NCI-H460 (cell line): Measurements from ENCODE around the gene NEK8. TPM values are rescaled to one million over a fixed set of nuclear protein-coding genes. Genes with fewer than 3 reads are reported as not detected.
"Not testable (repeated sequence)": the region's sequence is repeated elsewhere in the genome, so short reads cannot be mapped to it uniquely, and the experiment has no call there.

ENCODE experiments used
- DNase-seq: peaks from one replicate; pipeline ENCODE4 v3.0.0-alpha.2; 2016; ENCODE audit warnings: low read depth; ENCODE audit errors: extremely low read depth
- small RNA-seq, 2 experiments: library from RNA; depleted of rRNA; stranded (forward); fragments of <200 nt; gene quantifications; one replicate each; pipeline ENCODE3, GENCODE V24; 2014
- total RNA-seq: library from RNA; depleted of rRNA; stranded (reverse); fragments of >200 nt; shearing (Covaris generic); gene quantifications from 2 replicates; pipeline ENCODE4 v1.2.3, GENCODE V29; 2014; rRNA removed

NEK8 gene
- total RNA-seq, 1 experiment from 2014 or later = 1.9 TPM

DNA sequence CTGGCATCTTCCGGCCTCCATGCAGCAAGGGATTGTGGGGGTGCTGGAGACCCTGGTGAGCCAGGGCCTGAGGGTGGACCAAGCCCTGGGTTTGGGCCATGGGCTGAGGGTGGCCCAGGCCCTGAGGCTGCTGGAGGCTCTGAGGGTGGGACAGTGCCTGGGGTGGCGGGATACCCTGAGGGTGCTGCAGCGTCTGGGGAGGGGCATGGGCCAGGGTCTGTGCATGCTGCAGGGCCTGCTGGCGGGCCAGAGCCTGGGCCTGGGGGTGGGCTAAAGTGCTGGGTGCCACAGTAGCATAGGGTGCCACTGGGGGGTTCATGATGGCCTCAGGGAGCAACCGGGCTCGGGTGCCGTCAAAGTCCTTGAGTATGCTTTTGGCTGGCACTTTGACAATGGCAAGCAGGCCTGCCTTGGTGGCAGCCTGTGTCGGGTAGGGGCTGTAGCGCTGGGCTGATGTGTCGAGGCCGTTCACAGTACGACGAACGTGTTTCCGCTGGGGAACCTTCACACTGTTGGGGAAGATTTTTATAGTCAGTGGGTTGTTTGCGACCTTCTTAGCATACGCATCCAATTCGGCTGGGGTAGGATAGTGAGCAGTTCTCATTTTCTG is 30.8 kb downstream of the NEK8 start:
- no peak for DNase-seq

DNA sequence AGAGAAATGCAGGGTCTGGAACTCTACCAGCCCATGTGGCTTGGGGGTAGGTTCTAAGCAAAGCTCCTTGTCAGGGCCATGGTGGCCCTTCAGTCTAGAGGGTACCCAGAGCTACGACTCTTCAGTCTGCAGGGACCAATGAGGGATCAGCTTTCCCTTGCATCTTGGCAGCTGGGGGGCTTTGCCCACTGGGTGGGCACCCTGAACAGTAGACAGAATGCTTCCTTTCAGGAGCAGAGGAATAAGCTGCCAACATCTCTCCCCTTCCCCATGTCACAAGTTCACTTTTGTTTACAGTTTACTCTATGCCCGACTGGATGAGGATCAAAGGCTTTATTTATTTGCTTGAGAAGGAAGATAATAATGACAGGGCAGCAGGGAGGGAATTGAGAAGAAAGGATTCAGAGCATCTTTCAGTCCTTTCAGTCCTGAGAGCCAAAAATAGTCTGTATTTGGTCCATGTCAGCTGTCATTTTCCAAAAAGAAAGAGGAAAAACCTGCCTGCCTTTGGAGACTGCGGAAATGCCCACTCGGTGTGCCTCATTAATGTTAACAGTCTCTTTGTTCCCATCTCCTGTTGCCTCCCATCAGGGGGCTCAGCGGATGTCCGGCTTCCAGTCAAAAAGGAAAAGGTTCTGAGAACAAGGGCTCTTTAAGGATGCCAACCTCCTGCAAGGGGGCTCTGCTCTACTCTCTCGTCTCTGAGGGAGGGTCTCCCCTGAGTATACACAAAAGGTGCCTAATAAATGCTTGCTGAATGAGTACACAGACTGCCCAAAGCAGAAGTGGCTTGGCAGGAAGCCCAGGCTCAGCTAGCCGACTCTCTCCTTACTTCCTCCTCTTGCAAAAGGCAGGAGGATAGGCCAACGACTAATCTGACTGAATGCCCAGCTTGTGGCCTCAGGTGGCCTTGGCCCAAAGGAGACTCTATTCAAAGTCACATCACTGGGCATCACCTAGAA is 32.3 kb downstream of the NEK8 start:
- no peak for DNase-seq

DNA sequence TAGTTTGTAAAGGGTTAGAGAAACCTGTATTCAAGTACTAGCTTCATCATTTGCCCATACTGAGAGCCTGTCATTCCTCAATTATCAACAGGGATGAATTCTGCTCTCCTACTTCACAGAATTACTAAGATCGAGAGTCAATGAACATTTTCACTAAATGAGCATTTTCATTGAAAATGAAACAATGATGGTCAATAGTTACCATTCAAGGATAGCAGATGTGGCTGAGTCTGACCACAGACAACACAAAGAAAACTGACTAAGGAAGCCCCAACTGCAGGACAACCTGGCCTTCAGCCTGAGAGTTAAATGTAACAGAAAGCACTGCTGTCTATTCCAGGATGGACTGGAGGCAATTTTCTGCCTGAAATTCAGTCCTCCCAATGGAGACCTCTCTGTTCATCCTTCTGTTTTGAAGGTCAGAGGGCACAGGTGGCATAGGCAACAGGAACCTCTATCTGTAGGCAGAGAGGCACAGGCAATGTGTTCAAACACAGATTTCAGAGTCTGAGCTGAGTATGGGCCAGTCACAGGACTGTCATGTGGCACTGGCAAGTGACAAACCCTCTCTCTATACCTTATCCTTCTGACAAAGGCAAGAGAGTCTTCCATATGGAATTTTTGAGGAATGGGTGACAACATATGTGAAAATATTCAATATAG is 34.7 kb downstream of the NEK8 start:
- DNase-seq = no peak

DNA sequence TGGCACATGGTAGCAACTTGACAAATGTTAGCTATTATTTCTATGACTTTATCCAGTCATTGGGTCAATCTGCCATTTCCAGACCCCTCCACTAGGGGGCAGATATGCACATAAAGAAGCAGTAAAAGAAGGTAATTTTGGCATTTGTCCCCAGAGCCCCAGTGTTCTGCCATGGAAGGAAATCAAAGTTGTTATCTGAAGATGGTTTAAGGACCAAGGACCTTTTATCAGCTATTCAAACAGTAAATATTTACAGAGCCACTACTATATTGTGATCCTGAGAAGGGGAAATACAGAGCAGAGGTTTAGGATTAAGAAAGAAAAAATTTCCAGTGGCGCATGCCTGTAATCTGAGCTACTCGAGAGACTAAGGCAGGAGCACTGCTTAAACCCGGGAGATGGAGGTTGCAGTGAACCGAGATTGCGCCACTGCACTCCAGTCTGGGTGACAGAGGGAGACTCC is 35.2 kb downstream of the NEK8 start:
- peak; percentile 74 for DNase-seq

DNA sequence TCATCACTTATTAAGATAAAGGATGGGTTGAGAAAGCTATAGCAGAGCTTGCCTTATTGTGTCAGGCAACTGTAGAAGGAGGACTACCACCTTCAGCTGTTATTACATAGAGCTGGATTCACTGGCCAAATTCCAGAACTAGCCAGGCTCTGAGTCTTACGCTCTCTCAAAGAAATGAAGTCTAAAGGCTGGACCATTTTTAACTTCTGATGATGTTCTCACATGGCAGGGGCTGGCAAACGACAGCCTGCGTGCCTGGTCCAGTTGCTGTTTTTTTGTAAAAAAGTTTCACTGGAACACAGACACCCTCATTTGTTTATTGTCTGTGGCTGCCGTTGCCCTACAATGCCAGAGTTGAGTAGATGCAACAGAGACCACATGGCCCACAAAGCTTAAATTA is 36.5 kb downstream of the NEK8 start:
- no peak for DNase-seq

DNA sequence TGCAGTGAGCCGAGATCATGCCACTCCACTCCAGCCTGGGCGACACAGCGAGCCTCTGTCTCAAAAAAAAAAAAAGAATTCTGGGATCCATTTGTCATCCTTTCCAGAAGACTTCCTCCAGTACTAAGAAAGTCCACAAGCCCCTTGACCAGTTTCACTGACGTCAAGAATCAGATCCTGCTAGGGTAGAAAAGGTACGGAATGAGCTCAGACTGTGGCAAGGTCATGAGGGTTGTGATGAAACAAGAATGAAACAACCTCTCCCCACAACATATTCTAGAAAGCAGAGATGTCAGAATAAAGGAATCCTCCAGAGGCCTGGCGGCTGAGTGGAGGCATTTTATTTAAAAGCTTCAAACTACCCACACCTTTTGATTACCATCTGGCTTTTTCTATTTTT is 45.1 kb downstream of the NEK8 start:
- DNase-seq = no peak

DNA sequence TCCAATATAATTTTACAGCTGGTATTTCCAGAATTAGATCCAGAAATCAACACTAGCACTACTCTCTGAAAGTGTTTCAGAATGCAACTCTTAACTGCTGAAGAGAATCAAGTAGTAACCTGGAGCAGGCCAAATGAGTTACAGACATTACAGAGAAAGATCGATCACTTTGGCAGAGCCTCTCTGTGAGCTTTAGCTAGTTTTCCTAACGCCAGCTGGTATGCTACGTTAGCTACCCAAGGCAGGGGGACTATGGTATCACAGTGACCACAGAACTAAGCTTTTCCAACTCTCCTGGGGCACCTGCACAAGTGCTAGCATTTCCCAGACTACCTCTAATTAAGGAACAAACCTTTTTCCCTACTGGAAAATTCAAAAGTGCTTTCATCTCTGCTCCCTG is 45.6 kb downstream of the NEK8 start:
- no peak for DNase-seq

DNA sequence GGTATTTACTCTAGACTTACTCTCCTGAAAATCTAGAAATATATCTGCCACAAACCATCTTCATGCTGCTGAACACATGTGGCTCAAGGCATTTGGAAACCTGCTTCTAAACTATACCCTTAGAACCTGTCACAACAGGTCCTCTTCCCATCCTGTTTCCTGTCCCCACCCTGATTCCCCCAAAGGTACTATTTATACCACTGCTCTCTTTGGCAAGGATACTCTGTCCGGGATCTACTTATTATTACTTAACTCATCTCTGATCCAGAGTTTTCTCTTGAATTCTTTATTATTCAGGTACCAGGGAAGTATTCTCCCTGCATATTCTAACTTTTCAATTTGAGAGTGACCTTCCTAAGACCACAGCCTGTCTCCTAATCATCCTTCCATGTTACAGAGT is 48.6 kb downstream of the NEK8 start:
- DNase-seq = no peak

DNA sequence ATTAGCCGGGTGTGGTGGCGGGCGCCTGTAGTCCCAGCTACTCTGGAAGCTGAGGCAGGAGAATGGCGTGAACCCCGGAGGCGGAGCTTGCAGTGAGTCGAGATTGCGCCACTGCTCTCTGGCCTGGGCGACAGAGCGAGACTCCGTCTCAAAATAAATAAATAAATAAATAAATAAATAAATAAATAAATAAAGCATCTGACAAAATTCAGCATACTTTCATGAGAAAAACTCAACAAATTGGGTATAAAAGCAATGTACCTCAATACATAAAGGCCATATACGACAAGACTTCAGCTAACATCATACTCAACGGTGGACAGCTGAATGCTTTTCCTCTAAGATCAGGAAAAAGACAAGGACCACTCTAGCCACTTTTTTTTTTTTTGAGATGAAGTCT is 51.0 kb downstream of the NEK8 start:
- DNase-seq = not testable (repeated sequence)

DNA sequence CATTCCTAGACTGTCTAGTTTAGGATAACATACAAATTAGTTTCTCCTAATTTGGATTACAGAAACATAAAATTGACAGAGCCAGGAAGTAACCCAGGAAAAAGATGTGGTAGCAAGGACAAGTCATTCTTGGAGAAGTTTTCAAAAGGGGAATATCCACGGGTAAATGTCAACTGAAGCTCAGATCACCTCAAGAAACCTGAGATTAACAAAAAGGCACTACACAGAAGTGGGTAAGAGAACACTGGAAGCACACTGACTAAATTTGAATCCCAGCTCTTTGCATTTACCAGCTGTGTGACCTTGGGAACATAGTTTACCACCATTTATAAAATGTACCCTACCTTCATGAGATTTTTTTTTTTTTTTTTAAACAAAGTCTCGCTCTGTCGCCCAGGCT is 54.6 kb downstream of the NEK8 start:
- DNase-seq = no peak

DNA sequence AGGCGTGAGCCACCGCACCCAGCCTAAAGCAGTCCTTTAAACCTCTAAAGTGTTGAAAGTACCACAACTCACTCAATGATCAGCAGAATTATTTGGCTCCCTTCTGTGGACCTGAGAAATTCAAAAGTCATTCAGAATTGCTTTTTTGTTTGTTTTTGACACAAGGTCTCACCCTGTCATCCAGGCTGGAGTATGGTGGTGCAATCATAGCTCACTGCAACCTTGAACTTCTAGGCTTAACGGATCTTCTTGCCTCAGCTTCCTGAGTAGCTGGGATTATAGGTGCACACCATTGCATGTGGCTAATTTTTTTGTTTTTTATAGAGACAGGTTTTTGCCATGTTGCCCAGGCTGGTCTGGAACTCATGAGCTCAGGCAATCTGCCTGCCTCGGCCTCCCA is 59.5 kb downstream of the NEK8 start:
- DNase-seq = no peak

Small RNA genes lying within 50 kb of the gene (small RNA-seq; reads per million reads assigned to genes)
- 0 reads per million in 2 experiments for gene SNORD42A
- 0.06 to 0.10 reads per million in 2 experiments for gene SNORD42B
- 0 reads per million in 2 experiments for gene SNORD4A
- 0 reads per million in 2 experiments for gene SNORD4B

Other genes with a start within 250 kb of the NEK8 start
- gene FOXN1, start 222.4 kb upstream of the NEK8 start, total RNA-seq = 0.17 TPM in 1 of 2 replicates, not detected in the other
- gene UNC119, start 176.2 kb upstream of the NEK8 start, total RNA-seq = 23.6 and 24.2 TPM in 2 replicates
- gene PIGS, start 157.3 kb upstream of the NEK8 start, total RNA-seq = 48.2 and 57.7 TPM in 2 replicates
- gene ALDOC, start 151.9 kb upstream of the NEK8 start, total RNA-seq = 27.9 and 37.3 TPM in 2 replicates
- 56.3 and 56.8 TPM in 2 replicates for gene SPAG5, start 129.8 kb upstream of the NEK8 start, total RNA-seq
- gene RSKR, start 114.6 kb upstream of the NEK8 start, total RNA-seq = 13.1 and 19.9 TPM in 2 replicates
- gene BLTP2, start 83.6 kb upstream of the NEK8 start, total RNA-seq = 109 and 134 TPM in 2 replicates
- gene SDF2, start 66.9 kb upstream of the NEK8 start, total RNA-seq = 49.5 and 52.6 TPM in 2 replicates
- 26.7 and 33.3 TPM in 2 replicates for gene SUPT6H, start 66.6 kb upstream of the NEK8 start, total RNA-seq
- gene PROCA1, start 16.9 kb upstream of the NEK8 start, total RNA-seq = 3.4 and 3.6 TPM in 2 replicates
- gene RAB34, start 10.9 kb upstream of the NEK8 start, total RNA-seq = 170 and 179 TPM in 2 replicates
- gene RPL23A, start 8.8 kb upstream of the NEK8 start, total RNA-seq = 1,295 and 1,608 TPM in 2 replicates
- gene TLCD1, start 2.6 kb upstream of the NEK8 start, total RNA-seq = 27.9 and 32.4 TPM in 2 replicates
- 79.4 and 83.4 TPM in 2 replicates for gene TRAF4, start 15.2 kb downstream of the NEK8 start, total RNA-seq
- 8.1 and 9.4 TPM in 2 replicates for gene FAM222B, start 114.0 kb downstream of the NEK8 start, total RNA-seq
- gene ERAL1, start 126.2 kb downstream of the NEK8 start, total RNA-seq = 30.9 and 43.6 TPM in 2 replicates
- gene FLOT2, start 168.9 kb downstream of the NEK8 start, total RNA-seq = 29.2 and 30.7 TPM in 2 replicates
- gene DHRS13, start 174.3 kb downstream of the NEK8 start, total RNA-seq = 5.1 and 5.6 TPM in 2 replicates
- 13.9 and 14.7 TPM in 2 replicates for gene PHF12, start 222.7 kb downstream of the NEK8 start, total RNA-seq